HEK293 (cell line): Measurements from ENCODE around the gene SLC36A1.

Experiments
- CTCF ChIA-PET: fragments of 350-600 bp; formaldehyde crosslinking; extraction: SDS; loops from one replicate; lab custom pipeline; 2021; ENCODE audit warnings: antibody characterized with exemption; lab: Yijun Ruan, JAX
- POLR2A ChIA-PET: fragments of 300-600 bp; formaldehyde crosslinking; extraction: SDS; loops from one replicate; lab custom pipeline; 2020; ENCODE audit warnings: antibody characterized with exemption, inconsistent platforms; lab: Yijun Ruan, JAX
- H3K27ac ChIP-seq: fragments of 200-500 bp; sonication (Bioruptor generic); 2 replicates; pipeline ENCODE4 v1.5.1; 2014; ENCODE audit warnings: low read depth, low read length, control low read depth, inconsistent platforms; ENCODE audit errors: extremely low read depth
- H3K36me3 ChIP-seq, 2 experiments: fragments of 200-500 bp in 1 of 2; sonication (Bioruptor generic) in 1 of 2; 1 replicate in 1 of 2; 2 replicates in 1 of 2; pipeline ENCODE4 v1.5.1; 2014 to 2017; ENCODE audit warnings: inconsistent platforms in 2 of 2, low read length in 2 of 2; ENCODE audit not compliant: control insufficient read depth in 2 of 2, insufficient read depth in 1 of 2
- H3K4me1 ChIP-seq: fragments of 200-500 bp; sonication (Bioruptor generic); 2 replicates; pipeline ENCODE4 v1.5.1; 2014; ENCODE audit warnings: mild to moderate bottlenecking, low read length, inconsistent platforms; ENCODE audit not compliant: control insufficient read depth, insufficient read depth
- H3K4me3 ChIP-seq: 2 replicates; pipeline ENCODE4 v1.5.1; 2011; ENCODE audit warnings: low read depth, mild to moderate bottlenecking, control low read depth, low read length, moderate library complexity
- H3K9me3 ChIP-seq: fragments of 200-500 bp; sonication (Bioruptor generic); 2 replicates; pipeline ENCODE4 v1.5.1; 2014; ENCODE audit warnings: low read depth, low read length, inconsistent platforms; ENCODE audit not compliant: control insufficient read depth, insufficient read depth
- INSM2 ChIP-seq: fragments of 450-650 bp; formaldehyde crosslinking; IDR thresholded peaks from 2 replicates; pipeline ENCODE4 v1.5.1; 2016; ENCODE audit warnings: missing biosample characterization, missing genetic modification characterization
- MYNN ChIP-seq: fragments of 450-650 bp; formaldehyde crosslinking; IDR thresholded peaks from 2 replicates; pipeline ENCODE4 v1.5.1; 2016; ENCODE audit warnings: missing biosample characterization, missing genetic modification characterization, borderline replicate concordance
- SETDB1 ChIP-seq: IDR thresholded peaks from one replicate; pipeline ENCODE4 v1.6.1; 2017; ENCODE audit warnings: mild to moderate bottlenecking, low read length, moderate library complexity, mixed read lengths; ENCODE audit not compliant: insufficient read length
- SP7 ChIP-seq: fragments of 450-650 bp; formaldehyde crosslinking; IDR thresholded peaks from 2 replicates; pipeline ENCODE4 v1.5.1; 2016; ENCODE audit warnings: missing biosample characterization, missing genetic modification characterization
- ZNF155 ChIP-seq: fragments of 450-650 bp; formaldehyde crosslinking; IDR thresholded peaks from 2 replicates; pipeline ENCODE4 v1.5.1; 2016; ENCODE audit warnings: missing biosample characterization, missing genetic modification characterization
- ZNF221 ChIP-seq: fragments of 450-650 bp; formaldehyde crosslinking; IDR thresholded peaks from 2 replicates; pipeline ENCODE4 v1.5.1; 2017; ENCODE audit warnings: missing biosample characterization, missing genetic modification characterization, borderline replicate concordance
- ZNF24 ChIP-seq: fragments of 450-650 bp; formaldehyde crosslinking; IDR thresholded peaks from 2 replicates; pipeline ENCODE4 v1.5.1; 2016; ENCODE audit warnings: missing biosample characterization, missing genetic modification characterization
- ZNF324 ChIP-seq: fragments of 450-650 bp; formaldehyde crosslinking; IDR thresholded peaks from 2 replicates; pipeline ENCODE4 v1.5.1; 2016; ENCODE audit warnings: missing biosample characterization, missing genetic modification characterization
- ZNF416 ChIP-seq: fragments of 450-650 bp; formaldehyde crosslinking; IDR thresholded peaks from 2 replicates; pipeline ENCODE4 v1.5.1; 2016; ENCODE audit warnings: missing biosample characterization, missing genetic modification characterization
- ZNF423 ChIP-seq: fragments of 450-650 bp; formaldehyde crosslinking; IDR thresholded peaks from 2 replicates; pipeline ENCODE4 v1.5.1; 2016; ENCODE audit warnings: missing biosample characterization, missing genetic modification characterization
- ZNF501 ChIP-seq: fragments of 450-650 bp; formaldehyde crosslinking; IDR thresholded peaks from 2 replicates; pipeline ENCODE4 v1.5.1; 2016; ENCODE audit warnings: missing biosample characterization, missing genetic modification characterization
- ZNF529 ChIP-seq: fragments of 450-650 bp; formaldehyde crosslinking; IDR thresholded peaks from 2 replicates; pipeline ENCODE4 v1.5.1; 2017; ENCODE audit warnings: missing genetic modification characterization, missing biosample characterization; ENCODE audit not compliant: insufficient replicate concordance
- ZNF548 ChIP-seq: fragments of 450-650 bp; formaldehyde crosslinking; IDR thresholded peaks from 2 replicates; pipeline ENCODE4 v1.5.1; 2016; ENCODE audit warnings: missing biosample characterization, missing genetic modification characterization
- ZNF571 ChIP-seq: fragments of 450-650 bp; formaldehyde crosslinking; IDR thresholded peaks from 2 replicates; pipeline ENCODE4 v1.5.0; 2017; ENCODE audit warnings: missing biosample characterization, missing genetic modification characterization
- TF ChIP-seq, protein P1 (sequence below): fragments of 450-650 bp; formaldehyde crosslinking; IDR thresholded peaks from 2 replicates; pipeline ENCODE4 v1.5.1; 2016; ENCODE audit warnings: missing biosample characterization, missing genetic modification characterization, borderline replicate concordance
- TF ChIP-seq, protein P2 (sequence below): fragments of 450-650 bp; formaldehyde crosslinking; IDR thresholded peaks from 2 replicates; pipeline ENCODE4 v1.5.1; 2016; ENCODE audit warnings: missing biosample characterization, missing genetic modification characterization
- TF ChIP-seq, protein P3 (sequence below): fragments of 450-650 bp; formaldehyde crosslinking; IDR thresholded peaks from 2 replicates; pipeline ENCODE4 v1.5.1; 2016; ENCODE audit warnings: missing biosample characterization, missing genetic modification characterization

The SLC36A1 gene

GRCh38 chr5:151517122-151517920 is 69.9 kb downstream of the SLC36A1 start:
- H3K4me3 ChIP-seq: no peak overlapping the region

More at GRCh38 chr5:151517122-151517920, 69.9 kb downstream of the SLC36A1 start:
- H3K27ac ChIP-seq: no peak overlapping the region
- TF ChIP-seq INSM2 (tag by site-specific recombination): no peak
- TF ChIP-seq ZNF24 (tag by site-specific recombination): no peak
- no peak for TF ChIP-seq ZNF571 (tag by site-specific recombination)
- TF ChIP-seq SP7 (tag by site-specific recombination): no peak
- no peak for TF ChIP-seq SETDB1
- TF ChIP-seq, protein P1, sequence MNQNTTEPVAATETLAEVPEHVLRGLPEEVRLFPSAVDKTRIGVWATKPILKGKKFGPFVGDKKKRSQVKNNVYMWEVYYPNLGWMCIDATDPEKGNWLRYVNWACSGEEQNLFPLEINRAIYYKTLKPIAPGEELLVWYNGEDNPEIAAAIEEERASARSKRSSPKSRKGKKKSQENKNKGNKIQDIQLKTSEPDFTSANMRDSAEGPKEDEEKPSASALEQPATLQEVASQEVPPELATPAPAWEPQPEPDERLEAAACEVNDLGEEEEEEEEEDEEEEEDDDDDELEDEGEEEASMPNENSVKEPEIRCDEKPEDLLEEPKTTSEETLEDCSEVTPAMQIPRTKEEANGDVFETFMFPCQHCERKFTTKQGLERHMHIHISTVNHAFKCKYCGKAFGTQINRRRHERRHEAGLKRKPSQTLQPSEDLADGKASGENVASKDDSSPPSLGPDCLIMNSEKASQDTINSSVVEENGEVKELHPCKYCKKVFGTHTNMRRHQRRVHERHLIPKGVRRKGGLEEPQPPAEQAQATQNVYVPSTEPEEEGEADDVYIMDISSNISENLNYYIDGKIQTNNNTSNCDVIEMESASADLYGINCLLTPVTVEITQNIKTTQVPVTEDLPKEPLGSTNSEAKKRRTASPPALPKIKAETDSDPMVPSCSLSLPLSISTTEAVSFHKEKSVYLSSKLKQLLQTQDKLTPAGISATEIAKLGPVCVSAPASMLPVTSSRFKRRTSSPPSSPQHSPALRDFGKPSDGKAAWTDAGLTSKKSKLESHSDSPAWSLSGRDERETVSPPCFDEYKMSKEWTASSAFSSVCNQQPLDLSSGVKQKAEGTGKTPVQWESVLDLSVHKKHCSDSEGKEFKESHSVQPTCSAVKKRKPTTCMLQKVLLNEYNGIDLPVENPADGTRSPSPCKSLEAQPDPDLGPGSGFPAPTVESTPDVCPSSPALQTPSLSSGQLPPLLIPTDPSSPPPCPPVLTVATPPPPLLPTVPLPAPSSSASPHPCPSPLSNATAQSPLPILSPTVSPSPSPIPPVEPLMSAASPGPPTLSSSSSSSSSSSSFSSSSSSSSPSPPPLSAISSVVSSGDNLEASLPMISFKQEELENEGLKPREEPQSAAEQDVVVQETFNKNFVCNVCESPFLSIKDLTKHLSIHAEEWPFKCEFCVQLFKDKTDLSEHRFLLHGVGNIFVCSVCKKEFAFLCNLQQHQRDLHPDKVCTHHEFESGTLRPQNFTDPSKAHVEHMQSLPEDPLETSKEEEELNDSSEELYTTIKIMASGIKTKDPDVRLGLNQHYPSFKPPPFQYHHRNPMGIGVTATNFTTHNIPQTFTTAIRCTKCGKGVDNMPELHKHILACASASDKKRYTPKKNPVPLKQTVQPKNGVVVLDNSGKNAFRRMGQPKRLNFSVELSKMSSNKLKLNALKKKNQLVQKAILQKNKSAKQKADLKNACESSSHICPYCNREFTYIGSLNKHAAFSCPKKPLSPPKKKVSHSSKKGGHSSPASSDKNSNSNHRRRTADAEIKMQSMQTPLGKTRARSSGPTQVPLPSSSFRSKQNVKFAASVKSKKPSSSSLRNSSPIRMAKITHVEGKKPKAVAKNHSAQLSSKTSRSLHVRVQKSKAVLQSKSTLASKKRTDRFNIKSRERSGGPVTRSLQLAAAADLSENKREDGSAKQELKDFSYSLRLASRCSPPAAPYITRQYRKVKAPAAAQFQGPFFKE (tag by site-specific recombination): no peak
- TF ChIP-seq, protein P2, sequence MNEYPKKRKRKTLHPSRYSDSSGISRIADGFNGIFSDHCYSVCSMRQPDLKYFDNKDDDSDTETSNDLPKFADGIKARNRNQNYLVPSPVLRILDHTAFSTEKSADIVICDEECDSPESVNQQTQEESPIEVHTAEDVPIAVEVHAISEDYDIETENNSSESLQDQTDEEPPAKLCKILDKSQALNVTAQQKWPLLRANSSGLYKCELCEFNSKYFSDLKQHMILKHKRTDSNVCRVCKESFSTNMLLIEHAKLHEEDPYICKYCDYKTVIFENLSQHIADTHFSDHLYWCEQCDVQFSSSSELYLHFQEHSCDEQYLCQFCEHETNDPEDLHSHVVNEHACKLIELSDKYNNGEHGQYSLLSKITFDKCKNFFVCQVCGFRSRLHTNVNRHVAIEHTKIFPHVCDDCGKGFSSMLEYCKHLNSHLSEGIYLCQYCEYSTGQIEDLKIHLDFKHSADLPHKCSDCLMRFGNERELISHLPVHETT (tag by site-specific recombination): no peak
- TF ChIP-seq ZNF221 (tag by site-specific recombination): no peak
- no peak for TF ChIP-seq ZNF324 (tag by site-specific recombination)
- no peak for TF ChIP-seq ZNF548 (tag by site-specific recombination)
- no peak for TF ChIP-seq ZNF155 (tag by site-specific recombination)
- TF ChIP-seq MYNN (tag by site-specific recombination): no peak
- TF ChIP-seq ZNF423: no peak
- TF ChIP-seq, protein P3, sequence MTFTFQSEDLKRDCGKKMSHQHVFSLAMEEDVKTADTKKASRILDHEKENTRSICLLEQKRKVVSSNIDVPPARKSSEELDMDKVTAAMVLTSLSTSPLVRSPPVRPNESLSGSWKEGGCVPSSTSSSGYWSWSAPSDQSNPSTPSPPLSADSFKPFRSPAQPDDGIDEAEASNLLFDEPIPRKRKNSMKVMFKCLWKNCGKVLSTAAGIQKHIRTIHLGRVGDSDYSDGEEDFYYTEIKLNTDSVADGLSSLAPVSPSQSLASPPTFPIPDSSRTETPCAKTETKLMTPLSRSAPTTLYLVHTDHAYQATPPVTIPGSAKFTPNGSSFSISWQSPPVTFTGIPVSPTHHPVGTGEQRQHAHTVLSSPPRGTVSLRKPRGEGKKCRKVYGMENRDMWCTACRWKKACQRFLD (tag by site-specific recombination): no peak
- no peak for TF ChIP-seq ZNF416 (tag by site-specific recombination)
- no peak for TF ChIP-seq ZNF529
- TF ChIP-seq ZNF501 (tag by site-specific recombination): no peak
- TF ChIP-seq, all 188 proteins: peak for 0
- H3K9me3 ChIP-seq: no peaks in the 10 kb centered on the region
- CTCF ChIA-PET: interaction anchor here (0.7 to 0.8 kb wide), 2 partner anchors 31 to 135 kb away, joined by 3 read pairs; no protein-coding TSS in a partner anchor
- POLR2A ChIA-PET: no interaction called here
- no peaks in the 10 kb centered on the region for H3K4me1 ChIP-seq
- H3K36me3 ChIP-seq: no peaks in the 10 kb centered on the region
